NB4 (cell line): ENCODE measurements around the gene SCD5.

Experiments used
- CTCF ChIP-seq: IDR thresholded peaks from one replicate; pipeline ENCODE4 v1.5.1; 2012; ENCODE audit warnings: low read depth, low read length
- POLR2A ChIP-seq: IDR thresholded peaks from 2 replicates; pipeline ENCODE4 v1.6.1; 2011; ENCODE audit warnings: mild to moderate bottlenecking; ENCODE audit not compliant: insufficient read length; ENCODE audit errors: extremely low read depth

DNA sequence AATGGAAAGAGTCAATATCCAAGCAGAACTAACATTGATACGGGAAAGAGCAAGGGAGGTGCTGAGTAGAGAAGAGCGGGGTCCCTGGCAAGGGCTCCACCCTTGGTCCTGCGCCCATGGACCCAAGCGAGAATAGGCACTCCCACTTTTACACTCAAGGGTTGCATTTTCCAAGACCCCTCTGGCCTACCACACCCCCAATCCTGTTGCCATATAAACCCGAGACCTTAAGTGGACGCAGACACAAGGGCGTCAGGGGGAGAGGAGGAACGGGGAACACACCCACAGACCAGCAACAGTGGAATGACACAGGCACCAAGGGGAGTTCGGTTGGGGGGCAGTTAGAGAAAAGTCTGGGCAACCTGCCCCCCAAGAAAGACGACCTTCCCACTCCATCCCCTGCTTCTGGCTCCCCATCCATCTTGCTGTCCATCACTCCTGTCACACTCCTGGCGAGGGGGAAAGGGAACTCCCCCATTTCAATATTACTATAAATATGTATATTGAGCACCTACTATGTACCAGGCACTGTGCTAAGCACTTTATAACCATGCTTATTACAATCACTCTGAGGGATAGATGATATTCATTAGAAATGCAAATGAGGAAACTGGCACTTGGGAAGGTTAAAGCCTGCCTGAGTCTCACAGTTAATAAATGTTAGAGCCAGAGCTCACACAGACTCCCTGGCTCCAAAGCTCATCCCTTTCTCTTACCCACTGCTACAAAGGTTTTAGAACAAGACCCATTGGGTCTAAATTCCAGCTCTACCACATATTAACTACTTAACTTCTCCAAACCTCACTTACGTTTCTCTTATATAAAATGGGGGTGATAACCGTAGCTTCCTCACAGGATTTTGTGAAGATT is 51.7 kb downstream of the SCD5 start:
- TF ChIP-seq CTCF (no peak), POLR2A (no peak)
